Measurements from ENCODE around the gene SPATA24. TPM values are rescaled to one million over a fixed set of nuclear protein-coding genes. Genes with fewer than 3 reads are reported as not detected.

Gene SPATA24
- total and polyA plus RNA-seq, 2 of the 8 experiments (the other 6 are each of a cell fraction or from before 2014, with no cell fraction given), result 5.8 to 9.4 TPM

DNA sequence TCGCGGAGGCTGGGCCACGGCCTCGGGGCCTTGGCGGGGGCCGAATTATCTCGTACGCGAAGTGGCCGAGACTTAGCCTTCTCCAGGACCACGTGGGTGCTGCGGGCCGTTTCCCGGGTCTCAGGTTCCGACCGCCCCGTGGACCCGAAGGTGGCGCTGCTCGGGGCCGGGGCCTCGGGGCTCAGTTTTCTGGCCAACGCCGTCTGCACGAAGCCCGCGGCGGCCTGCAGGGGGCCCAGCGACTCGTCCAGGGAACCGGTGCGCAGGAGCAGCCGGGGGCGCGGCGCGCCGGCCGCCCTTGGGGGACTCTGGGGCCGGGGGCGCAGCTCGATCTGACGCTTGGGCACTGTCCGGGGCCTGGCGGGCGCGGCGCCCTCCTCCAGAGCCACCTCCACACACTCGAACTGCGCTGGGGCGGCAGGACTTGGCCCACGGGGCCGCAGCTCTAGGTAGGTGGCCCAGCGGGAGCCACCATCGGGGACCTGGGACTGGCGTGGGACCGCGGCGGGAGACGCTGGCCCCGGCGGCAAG lies 9.7 kb downstream of the SPATA24 start:
- no peak overlapping the region for H4K5ac ChIP-seq (ENCODE audit: insufficient read length, low read depth, low read length)
- DNase-seq (ENCODE audit: low read depth in 1 of 2, low spot score in 2 of 2) (peak in 1 of 2 experiments; percentile 85), FAIRE-seq (no peak)
- H3K27me3 ChIP-seq (replicated peaks in 1 of 4; ENCODE audit: control insufficient read depth in 3 of 4, extremely low read depth in 1 of 4, insufficient read depth in 3 of 4, low read length in 3 of 4), result peaks cover 14 to 34% (median 28%) of the 10 kb centered on the region in 4 experiments; a peak in 6 of 7 replicates
- H3K9me3 ChIP-seq (ENCODE audit: insufficient read depth in 2 of 2, low read depth in 1 of 2, low read length in 1 of 2), result no peaks in the 10 kb centered on the region
- H3K4me1 ChIP-seq (replicated peaks in 1 of 4; ENCODE audit: control insufficient read depth in 3 of 4, insufficient read depth in 4 of 4, low read length in 3 of 4), result peaks cover 0 to 29% (median 15%) of the 10 kb centered on the region in 4 experiments; a peak in 6 of 7 replicates
- H3K79me1 ChIP-seq (ENCODE audit: low read depth, low read length), result no peaks in the 10 kb centered on the region
- H3K4ac ChIP-seq (replicated peaks; ENCODE audit: insufficient read length, low read depth, low read length), result no peak overlapping the region
- peak overlapping the region; percentile 71 for H3K18ac ChIP-seq (ENCODE audit: extremely low read depth, low read length)
- no peak overlapping the region for H3K56ac ChIP-seq (replicated peaks; ENCODE audit: insufficient read length, low read depth, low read length)
- peak overlapping the region; percentile 82 to 85 for H3K4me2 ChIP-seq (ENCODE audit: insufficient read depth in 1 of 2, low read depth in 2 of 2, low read length in 2 of 2)
- H4K20me1 ChIP-seq (replicated peaks in 1 of 2; ENCODE audit: control insufficient read depth in 1 of 2, insufficient read depth in 2 of 2, low read length in 2 of 2), result peaks cover 0 to 3% of the 10 kb centered on the region in 2 experiments
- H3K79me2 ChIP-seq (ENCODE audit: control insufficient read depth in 1 of 2, insufficient read depth in 2 of 2, low read length in 2 of 2), result no peaks in the 10 kb centered on the region
- H3K14ac ChIP-seq (ENCODE audit: insufficient read length), result no peak overlapping the region
- no peak overlapping the region for H3K23ac ChIP-seq (ENCODE audit: insufficient read length)
- no peak overlapping the region for H2AK5ac ChIP-seq (ENCODE audit: low read depth, low read length)
- H2BK120ac ChIP-seq (replicated peaks; ENCODE audit: low read depth, low read length), result no peak overlapping the region
- H2BK5ac ChIP-seq (ENCODE audit: low read depth, low read length), result no peak overlapping the region
- no peak overlapping the region for H3K27ac ChIP-seq (ENCODE audit: low read depth, low read length)
- peaks cover 27% of the 10 kb centered on the region; the same call in 1 of the 2 replicates for H3K23me2 ChIP-seq (ENCODE audit: low read depth, low read length)
- peak overlapping the region in 3 of 4 experiments; percentile 32 to 37 (median 34); a peak in 5 of 7 replicates for H3K9ac ChIP-seq (replicated peaks in 1 of 4; ENCODE audit: extremely low read depth in 1 of 4, low read depth in 3 of 4, low read length in 3 of 4)
- H2BK15ac ChIP-seq (ENCODE audit: low read length), result no peak overlapping the region
- ChIA-PET CTCF (ENCODE audit: partially characterized antibody) (interaction anchor here (0.6 to 1.8 kb wide), 4 partner anchors 26 to 908 kb away, joined by 3 to 4 read pairs (median 3); partner anchors contain the start of gene PAIP2), POLR2A (ENCODE audit: partially characterized antibody) (interaction anchor here (0.6 to 3.9 kb wide), 10 partner anchors 8 to 114 kb away, joined by 3 to 25 read pairs (median 4); partner anchors contain the start of gene MATR3)
- peak overlapping the region; percentile 42 to 68 (median 54) for H3K4me3 ChIP-seq (ENCODE audit: extremely low read depth in 1 of 4, insufficient read depth in 2 of 4, low read depth in 3 of 4, low read length in 4 of 4)
- WGBS, 2 experiments (ENCODE audit: extremely low coverage in 1 of 2, insufficient coverage in 1 of 2, insufficient read length in 1 of 2, insufficient replicate concordance in 2 of 2, low coverage in 1 of 2, low lambda C conversion rate in 2 of 2, missing lambda C conversion rate in 1 of 2), result 6% methylated on average over 59 of the region's 62 CpGs; no CpG with 5 or more reads in 1 of the 2 experiments
- no peak overlapping the region for H2BK12ac ChIP-seq (ENCODE audit: low read depth, low read length)
- no peak overlapping the region for H2BK20ac ChIP-seq (ENCODE audit: low read length)
- H2AFZ ChIP-seq (ENCODE audit: low read length), result peak overlapping the region; percentile 56; the same call in 1 of the 2 replicates
- H4K91ac ChIP-seq (replicated peaks; ENCODE audit: insufficient read length, low read length), result peak overlapping the region; percentile 62
- peak overlapping the region; percentile 74; the same call in 1 of the 2 replicates for H4K8ac ChIP-seq (ENCODE audit: extremely low read depth, insufficient read depth, low read length)
- H3K36me3 ChIP-seq (ENCODE audit: control insufficient read depth in 2 of 4, insufficient read depth in 4 of 4, low read length in 3 of 4), result no peaks in the 10 kb centered on the region
- TF ChIP-seq SUZ12 (IDR thresholded peaks at IDR 0.05; ENCODE audit: low read length) (peak; percentile 55; the same call in 1 of the 2 replicates), CTBP2 (IDR thresholded peaks at IDR 0.05; ENCODE audit: borderline replicate concordance, insufficient read depth, insufficient read length, low read length) (no peak), SP2 (IDR thresholded peaks at IDR 0.05; ENCODE audit: low read length) (no peak), RNF2 (IDR thresholded peaks at IDR 0.05; ENCODE audit: borderline replicate concordance, low read depth, low read length, missing control alignments, poor library complexity, severe bottlenecking) (peak; percentile 6), RAD21 (IDR thresholded peaks at IDR 0.05 in 1 of 2, conservative IDR thresholded peaks at IDR 0.05 in 1 of 2; ENCODE audit: low read depth in 2 of 2, low read length in 2 of 2) (peak; percentile 13 to 48; a peak in 3 of 4 replicates)
- TF ChIP-seq, protein P1, sequence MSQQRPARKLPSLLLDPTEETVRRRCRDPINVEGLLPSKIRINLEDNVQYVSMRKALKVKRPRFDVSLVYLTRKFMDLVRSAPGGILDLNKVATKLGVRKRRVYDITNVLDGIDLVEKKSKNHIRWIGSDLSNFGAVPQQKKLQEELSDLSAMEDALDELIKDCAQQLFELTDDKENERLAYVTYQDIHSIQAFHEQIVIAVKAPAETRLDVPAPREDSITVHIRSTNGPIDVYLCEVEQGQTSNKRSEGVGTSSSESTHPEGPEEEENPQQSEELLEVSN (IDR thresholded peaks at IDR 0.05), result peak; percentile 56; the same call in 1 of the 2 replicates
- TF ChIP-seq, protein P2, sequence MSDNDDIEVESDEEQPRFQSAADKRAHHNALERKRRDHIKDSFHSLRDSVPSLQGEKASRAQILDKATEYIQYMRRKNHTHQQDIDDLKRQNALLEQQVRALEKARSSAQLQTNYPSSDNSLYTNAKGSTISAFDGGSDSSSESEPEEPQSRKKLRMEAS (IDR thresholded peaks at IDR 0.05), result peak; percentile 56

All from H1 (cell line).